Vagina (tissue), 2 donors: ENCODE data around the gene AHI1. TPM values are rescaled to one million over a fixed set of nuclear protein-coding genes. Genes with fewer than 3 reads are reported as not detected.

ENCODE experiments used
- DNase-seq, 2 donors: peaks; one replicate each; pipeline ENCODE4 v3.0.0-alpha.2; 2017; ENCODE audit errors: extremely low spot score in 2 of 2
- H3K27ac ChIP-seq: fragments of 200-600 bp; sonication (generic); one replicate; pipeline ENCODE4 v1.5.1; 2019
- H3K27me3 ChIP-seq: fragments of 200-600 bp; sonication (generic); one replicate; pipeline ENCODE4 v1.5.1; 2019
- H3K36me3 ChIP-seq, 2 donors: fragments of 200-600 bp; sonication (generic); one replicate each; pipeline ENCODE4 v1.5.1; 2017 to 2019
- H3K4me1 ChIP-seq: fragments of 200-600 bp; sonication (generic); one replicate; pipeline ENCODE4 v1.5.1; 2019
- H3K4me3 ChIP-seq, 2 donors: fragments of 200-600 bp; sonication (generic); 1 replicate in 1 of 2; 2 replicates in 1 of 2; pipeline ENCODE4 v1.5.1; 2016 to 2019
- H3K9me3 ChIP-seq: fragments of 200-600 bp; sonication (generic); one replicate; pipeline ENCODE4 v1.5.1; 2019
- CTCF ChIP-seq, 3 experiments: fragments of 450-650 bp in 2 of 3; fragments of 200-600 bp in 1 of 3; sonication (generic) in 1 of 3; IDR thresholded peaks; one replicate each; pipeline ENCODE4 v1.5.1; 2017 to 2019; ENCODE audit warnings: antibody characterized with exemption in 3 of 3, mild to moderate bottlenecking in 2 of 3, moderate library complexity in 2 of 3
- POLR2A ChIP-seq, 2 donors: fragments of 450-650 bp; IDR thresholded peaks; one replicate each; pipeline ENCODE4 v1.6.1; 2017; ENCODE audit warnings: antibody characterized with exemption in 2 of 2, mild to moderate bottlenecking in 2 of 2, moderate library complexity in 2 of 2
- POLR2AphosphoS5 ChIP-seq, 2 donors: sonication (generic); formaldehyde crosslinking; IDR thresholded peaks; one replicate each; pipeline ENCODE4 v1.9.0; 2017; ENCODE audit warnings: antibody characterized with exemption in 2 of 2, mild to moderate bottlenecking in 2 of 2, low read depth in 1 of 2; ENCODE audit not compliant: insufficient read depth in 1 of 2
- intact Hi-C: fragments of 100-400 bp; cut with DNase I; formaldehyde crosslinking; loops from one replicate; pipeline ENCODE4 v1.15.1; 2023
- total RNA-seq: library from RNA; depleted of rRNA; stranded (reverse); fragments of >200 nt; gene quantifications from one replicate; pipeline ENCODE4 v1.2.3, GENCODE V29; 2016

AHI1 gene
- total RNA-seq, 1 donor from 2014 or later = 28.7 TPM

DNA sequence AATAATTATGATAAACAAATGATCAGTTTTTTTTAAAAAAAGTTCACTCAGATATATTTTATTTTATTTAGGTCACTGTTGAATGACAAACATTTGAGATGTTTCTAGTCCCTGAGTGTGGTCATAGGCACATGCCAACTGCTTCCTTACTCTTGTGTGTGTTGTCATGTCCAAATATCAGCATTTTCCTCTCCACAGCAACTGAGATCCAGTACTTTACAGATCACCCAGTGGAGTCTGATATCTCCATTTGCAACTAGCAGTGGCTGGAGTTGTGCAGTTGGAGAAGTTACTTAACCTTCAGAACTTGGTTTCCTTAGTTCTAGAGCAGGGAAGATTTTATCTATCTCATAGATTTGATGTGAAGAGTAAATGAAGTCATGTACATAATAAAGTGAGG is 215.1 kb downstream of the AHI1 start:
- no peak for TF ChIP-seq CTCF (IDR thresholded peaks at IDR 0.05)
- no peak for DNase-seq
- Histone ChIP-seq H3K9me3 (no peaks in the 10 kb centered on the region), H3K36me3 (no peaks in the 10 kb centered on the region), H3K4me3 (no peak overlapping the region), H3K4me1 (no peaks in the 10 kb centered on the region), H3K27me3 (no peaks in the 10 kb centered on the region), H3K27ac (no peak overlapping the region)
- intact Hi-C loops = no loop called here

- no peaks in the 10 kb centered on the region for H3K9me3 ChIP-seq
- H3K4me3 ChIP-seq = no peak overlapping the region
- no peak overlapping the region for H3K27ac ChIP-seq
- intact Hi-C loops = no loop called here
- H3K36me3 ChIP-seq = no peaks in the 10 kb centered on the region
- H3K27me3 ChIP-seq = no peaks in the 10 kb centered on the region
- H3K4me1 ChIP-seq = no peaks in the 10 kb centered on the region
- no peak for DNase-seq
- TF ChIP-seq POLR2A (IDR thresholded peaks at IDR 0.05) (no peak), CTCF (IDR thresholded peaks at IDR 0.05) (no peak), POLR2AphosphoS5 (IDR thresholded peaks at IDR 0.05; ENCODE audit: insufficient read depth in 1 of 2, low read depth in 1 of 2) (no peak)
Observed at GRCh38 chr6:135281964-135282363, 215.6 kb downstream of the AHI1 start.

GRCh38 chr6:135281227-135281626 is 216.3 kb downstream of the AHI1 start:
- Histone ChIP-seq H3K27me3 (no peaks in the 10 kb centered on the region), H3K9me3 (no peaks in the 10 kb centered on the region), H3K36me3 (no peaks in the 10 kb centered on the region), H3K4me1 (no peaks in the 10 kb centered on the region), H3K4me3 (no peak overlapping the region), H3K27ac (no peak overlapping the region)
- no peak for DNase-seq
- intact Hi-C loops = no loop called here
- TF ChIP-seq POLR2A (IDR thresholded peaks at IDR 0.05) (no peak), POLR2AphosphoS5 (IDR thresholded peaks at IDR 0.05; ENCODE audit: insufficient read depth in 1 of 2, low read depth in 1 of 2) (no peak), CTCF (IDR thresholded peaks at IDR 0.05) (no peak)

DNA sequence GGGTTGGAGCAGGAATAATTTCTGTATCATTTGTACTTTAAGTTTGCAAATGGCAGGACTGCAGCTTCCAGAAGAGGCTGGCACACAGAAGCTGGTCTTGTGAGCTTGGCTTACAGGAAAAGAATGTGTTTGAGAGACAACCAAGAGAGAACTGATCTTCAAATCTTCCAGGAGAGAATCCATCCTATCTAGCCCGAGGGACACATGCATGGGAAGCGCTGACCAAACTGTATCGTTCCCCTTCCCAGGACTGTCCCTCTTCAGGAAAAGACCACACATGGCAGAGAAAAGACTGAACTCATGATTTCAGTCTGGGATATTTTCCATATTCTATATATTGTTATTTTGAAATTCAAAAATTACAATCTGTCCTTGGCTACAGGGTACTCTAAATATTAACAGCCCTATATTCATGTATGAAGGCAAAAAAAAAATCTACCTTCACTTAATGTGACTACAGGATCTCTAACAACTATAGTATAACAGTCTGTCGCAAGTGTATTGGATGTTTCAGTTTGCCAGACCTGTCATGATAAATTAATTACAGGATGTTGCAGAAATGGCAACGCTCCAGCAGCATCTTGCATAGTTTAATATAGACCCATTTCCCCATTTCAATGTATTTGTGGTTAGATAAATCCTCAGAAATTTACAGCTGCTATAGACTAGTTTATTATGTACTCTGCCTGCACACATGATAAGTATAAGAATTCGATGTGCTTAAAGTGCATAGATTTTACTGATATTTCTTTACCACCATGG is 217.0 kb downstream of the AHI1 start:
- Histone ChIP-seq H3K27ac (no peak overlapping the region), H3K4me1 (no peaks in the 10 kb centered on the region), H3K27me3 (no peaks in the 10 kb centered on the region), H3K4me3 (no peak overlapping the region), H3K36me3 (no peaks in the 10 kb centered on the region), H3K9me3 (no peaks in the 10 kb centered on the region)
- no peak for DNase-seq
- TF ChIP-seq POLR2AphosphoS5 (IDR thresholded peaks at IDR 0.05; ENCODE audit: insufficient read depth in 1 of 2, low read depth in 1 of 2) (no peak), POLR2A (IDR thresholded peaks at IDR 0.05) (no peak), CTCF (IDR thresholded peaks at IDR 0.05) (no peak)
- intact Hi-C loops = no loop called here

GRCh38 chr6:135277422-135277821 is 220.1 kb downstream of the AHI1 start:
- Histone ChIP-seq H3K27ac (no peak overlapping the region), H3K4me1 (no peaks in the 10 kb centered on the region), H3K4me3 (no peak overlapping the region), H3K36me3 (no peaks in the 10 kb centered on the region), H3K9me3 (no peaks in the 10 kb centered on the region), H3K27me3 (no peaks in the 10 kb centered on the region)
- intact Hi-C loops = no loop called here
- TF ChIP-seq CTCF (IDR thresholded peaks at IDR 0.05) (no peak), POLR2AphosphoS5 (IDR thresholded peaks at IDR 0.05; ENCODE audit: insufficient read depth in 1 of 2, low read depth in 1 of 2) (no peak), POLR2A (IDR thresholded peaks at IDR 0.05) (no peak)
- DNase-seq = no peak
